Measurements from ENCODE around the gene DIP2C. TPM values are rescaled to one million over a fixed set of nuclear protein-coding genes. Genes with fewer than 3 reads are reported as not detected.
"Not testable (repeated sequence)": the region's sequence is repeated elsewhere in the genome, so short reads cannot be mapped to it uniquely, and the experiment has no call there.

Gene DIP2C
- polyA plus RNA-seq, 3 donors, result 4.4 to 15.1 (median 10.0) TPM

DNA sequence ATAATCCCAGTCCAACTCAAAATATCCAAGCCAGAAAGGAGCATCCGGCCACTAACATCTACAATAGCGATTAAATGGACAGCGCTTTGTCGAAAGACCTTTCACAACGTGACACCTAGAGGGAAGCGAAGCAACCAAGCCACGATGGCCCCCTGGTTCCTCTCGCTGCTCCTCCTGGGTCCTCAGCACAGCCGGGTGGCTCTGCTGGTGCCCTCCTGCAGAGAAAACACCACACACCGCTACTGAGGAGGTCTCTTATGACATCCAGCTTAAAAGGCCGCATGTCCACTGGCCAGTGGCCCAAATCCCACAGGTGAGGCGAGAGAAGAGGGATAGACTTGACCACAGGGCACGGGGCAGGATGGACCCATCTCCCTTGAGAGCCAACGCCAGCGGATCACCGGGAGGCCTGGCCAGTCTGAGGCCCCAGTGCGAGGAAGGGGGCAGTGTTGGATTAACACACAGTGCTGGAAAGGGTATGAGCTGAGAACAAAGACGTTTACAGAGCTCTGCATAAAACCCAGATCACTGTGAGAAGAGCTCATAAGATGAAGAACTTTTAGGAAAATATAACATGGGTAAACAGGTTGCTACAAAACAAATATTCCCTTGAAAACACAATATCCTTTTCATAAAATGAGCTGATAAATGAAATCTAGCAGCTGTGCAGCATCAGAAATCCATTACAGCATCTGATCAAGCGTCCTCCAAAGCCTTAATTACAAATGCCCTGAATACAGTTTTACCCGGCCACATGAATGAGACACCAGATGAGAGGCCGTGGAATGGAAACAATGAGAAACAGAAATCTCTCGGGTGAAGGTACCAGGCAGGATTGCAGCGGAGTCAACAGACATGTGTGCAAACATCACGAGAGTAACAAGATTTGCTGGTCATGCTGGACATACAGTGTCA, 236.7 kb downstream of the DIP2C start:
- H3K27ac ChIP-seq (ENCODE audit: low read depth, low read length), result no peak overlapping the region
- WGBS, 3 donors, result 87 to 93% (median 89%) methylated on average over 24 of the region's 24 CpGs

DNA sequence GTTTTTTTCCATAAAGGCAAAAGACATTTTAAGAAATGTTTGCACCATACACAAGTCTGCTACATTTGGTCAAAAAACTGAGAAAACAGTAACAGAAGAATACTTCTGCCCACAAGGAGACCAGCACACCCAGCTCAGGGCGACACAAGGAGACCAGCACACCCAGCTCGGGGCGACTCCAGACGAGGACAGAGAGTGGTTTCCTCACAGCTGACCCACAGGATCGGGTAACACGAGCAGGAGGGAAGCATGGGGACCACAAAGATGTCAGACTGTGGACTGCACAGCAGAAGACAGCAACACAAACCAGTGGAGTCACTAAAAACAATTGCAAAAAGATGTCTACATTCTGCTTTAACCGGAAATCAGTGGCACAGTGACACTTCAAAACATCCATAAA, 237.6 kb downstream of the DIP2C start:
- H3K27ac ChIP-seq (ENCODE audit: low read depth, low read length), result no peak overlapping the region
- 77 to 87% (median 84%) methylated on average over 7 of the region's 7 CpGs for WGBS, 3 donors

DNA sequence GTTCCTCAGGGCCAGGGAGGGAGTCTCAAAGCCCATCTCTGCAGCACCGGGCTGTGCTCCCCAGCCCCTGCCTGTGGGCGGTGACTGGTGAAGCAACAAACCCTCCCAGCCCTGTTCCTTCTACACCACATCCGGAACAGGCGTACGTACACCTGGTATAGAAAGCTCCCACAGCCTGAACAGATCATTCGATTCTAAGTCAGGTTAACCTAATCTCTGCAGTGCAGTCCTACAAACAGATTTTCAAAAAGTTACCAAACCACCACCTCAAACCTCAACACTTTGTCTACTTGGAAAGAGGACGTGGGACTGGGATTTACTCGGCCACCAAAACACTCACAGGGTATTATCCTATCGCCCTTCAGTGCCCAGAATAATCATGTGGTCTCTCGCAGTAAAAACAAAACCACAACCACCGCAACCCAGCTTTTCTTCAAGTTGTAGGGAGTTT, 238.4 kb downstream of the DIP2C start:
- 60 to 84% (median 64%) methylated on average over 11 of the region's 11 CpGs for WGBS, 3 donors
- no peak overlapping the region for H3K27ac ChIP-seq (ENCODE audit: low read depth, low read length)

DNA sequence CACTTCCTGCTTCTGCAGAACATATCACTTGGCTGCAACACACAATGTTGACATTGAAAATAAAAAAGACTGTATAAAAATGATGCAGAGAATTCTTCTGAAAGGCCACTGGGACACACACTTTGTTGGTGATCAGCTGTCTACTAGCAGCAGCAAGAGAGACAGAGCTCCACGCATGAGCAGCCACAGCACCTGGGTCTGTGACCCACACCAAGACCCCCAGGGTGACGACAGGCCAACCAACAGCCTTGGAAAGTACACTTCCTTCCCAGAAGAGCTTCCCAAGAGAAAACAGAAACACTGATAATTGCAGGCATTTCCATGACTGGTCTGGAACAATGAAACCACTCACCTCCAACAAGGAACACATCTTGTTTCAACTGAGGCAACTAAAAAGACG, 239.0 kb downstream of the DIP2C start:
- WGBS, 3 donors, result 47 to 77% (median 62%) methylated on average over 3 of the region's 3 CpGs
- no peak overlapping the region for H3K27ac ChIP-seq (ENCODE audit: low read depth, low read length)

DNA sequence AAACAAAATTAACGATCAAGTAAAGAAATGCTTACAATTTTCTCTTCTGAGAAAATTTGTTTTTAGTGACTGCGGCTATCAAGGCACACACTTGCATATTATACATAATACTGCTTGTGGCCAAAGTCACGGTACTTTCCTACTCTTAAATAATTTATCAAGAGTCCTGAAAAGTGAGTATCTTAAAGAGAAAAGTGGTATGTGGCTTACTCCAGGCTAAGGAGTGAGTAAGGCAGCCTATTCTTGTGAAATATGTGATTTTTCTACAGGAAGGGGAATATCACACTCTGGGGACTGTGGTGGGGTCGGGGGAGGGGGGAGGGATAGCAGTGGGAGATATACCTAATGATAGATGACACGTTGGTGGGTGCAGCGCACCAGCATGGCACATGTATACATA, 240.1 kb downstream of the DIP2C start:
- WGBS, 3 donors, result 75 to 86% (median 81%) methylated on average over 4 of the region's 6 CpGs
- not testable (repeated sequence) for H3K27ac ChIP-seq (ENCODE audit: low read depth, low read length)

DNA sequence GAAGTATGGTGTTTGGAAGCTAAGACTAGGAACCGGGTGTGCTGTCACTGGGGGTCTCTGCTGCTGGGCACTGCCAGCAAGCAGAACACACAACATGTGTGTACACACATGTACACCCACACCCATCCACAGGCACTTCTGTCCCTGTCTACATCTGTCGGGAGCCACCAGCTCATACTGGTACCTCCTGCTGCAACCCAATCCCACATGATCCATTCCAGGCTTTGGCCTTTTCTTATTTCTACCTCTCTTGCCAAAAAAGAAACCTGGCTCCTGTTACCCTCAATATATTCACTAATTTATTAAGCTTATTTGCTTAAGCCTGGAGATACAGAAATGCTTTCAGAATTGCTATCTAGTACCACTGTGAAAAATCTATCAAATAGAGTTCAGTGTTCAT, 246.0 kb downstream of the DIP2C start:
- no peak overlapping the region for H3K27ac ChIP-seq (ENCODE audit: low read depth, low read length)
- 87 to 92% (median 92%) methylated on average over 2 of the region's 2 CpGs for WGBS, 3 donors

DNA sequence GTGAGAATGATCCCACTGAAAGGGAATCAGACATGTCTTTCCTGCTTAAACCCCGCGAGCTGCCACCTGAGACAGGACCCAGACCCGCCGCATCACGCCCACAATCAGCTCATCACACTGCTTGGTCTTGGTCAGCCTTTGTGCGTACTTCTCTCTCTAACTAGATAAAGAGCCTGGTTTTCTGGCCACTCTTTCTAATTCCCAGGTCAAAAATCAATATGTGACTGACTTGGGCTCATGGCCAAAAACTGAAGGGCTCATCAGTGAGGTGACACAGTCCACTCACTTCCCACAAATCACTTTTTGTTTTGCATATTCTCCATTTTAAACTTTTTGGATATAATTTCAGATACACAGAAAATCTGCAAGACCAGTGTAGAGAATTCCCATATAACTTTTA, 247.3 kb downstream of the DIP2C start:
- H3K27ac ChIP-seq (ENCODE audit: low read depth, low read length), result no peak overlapping the region
- 80 to 100% (median 99%) methylated on average over 6 of the region's 6 CpGs for WGBS, 3 donors

DNA sequence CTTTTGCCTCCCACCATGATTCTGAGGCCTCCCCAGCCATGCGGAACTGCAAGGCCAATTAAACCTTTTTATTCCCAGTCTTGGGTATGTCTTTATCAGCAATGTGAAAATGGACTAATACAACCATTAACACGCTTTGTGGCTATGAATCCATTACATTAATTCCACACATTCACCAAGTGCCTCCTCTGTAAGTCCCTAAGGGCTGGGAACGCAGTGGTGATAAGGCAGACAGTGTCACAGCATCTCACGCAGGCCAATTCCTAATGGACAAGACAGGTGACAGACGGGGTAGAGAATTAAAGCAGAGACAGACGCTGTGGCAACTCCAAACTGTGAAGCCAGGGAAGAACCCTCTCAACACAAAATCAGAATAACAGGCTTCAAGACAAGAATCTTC, 247.8 kb downstream of the DIP2C start:
- WGBS, 3 donors, result 93 to 96% (median 93%) methylated on average over 6 of the region's 6 CpGs
- no peak overlapping the region for H3K27ac ChIP-seq (ENCODE audit: low read depth, low read length)

DNA sequence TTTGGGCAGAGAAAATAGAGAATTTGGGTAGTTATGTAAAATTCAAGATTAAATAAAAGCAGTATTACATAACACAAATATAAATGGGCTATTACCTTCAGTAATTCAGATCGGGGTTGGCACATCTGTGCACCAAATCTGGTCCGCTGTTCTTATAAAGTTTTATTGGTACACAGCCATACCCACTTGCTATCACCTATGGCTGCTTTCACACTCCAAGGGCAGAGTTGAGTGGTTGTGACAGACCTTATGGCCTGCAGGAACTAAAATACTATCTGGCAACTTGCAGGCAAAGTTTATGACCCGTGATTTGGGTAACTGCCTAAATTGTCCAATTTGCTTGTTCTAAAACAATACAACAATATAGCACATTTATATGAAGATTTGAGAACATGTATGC, 249.3 kb downstream of the DIP2C start:
- no peak overlapping the region for H3K27ac ChIP-seq (ENCODE audit: low read depth, low read length)
- WGBS, 3 donors, result 90 to 96% (median 91%) methylated on average over 3 of the region's 3 CpGs

DNA sequence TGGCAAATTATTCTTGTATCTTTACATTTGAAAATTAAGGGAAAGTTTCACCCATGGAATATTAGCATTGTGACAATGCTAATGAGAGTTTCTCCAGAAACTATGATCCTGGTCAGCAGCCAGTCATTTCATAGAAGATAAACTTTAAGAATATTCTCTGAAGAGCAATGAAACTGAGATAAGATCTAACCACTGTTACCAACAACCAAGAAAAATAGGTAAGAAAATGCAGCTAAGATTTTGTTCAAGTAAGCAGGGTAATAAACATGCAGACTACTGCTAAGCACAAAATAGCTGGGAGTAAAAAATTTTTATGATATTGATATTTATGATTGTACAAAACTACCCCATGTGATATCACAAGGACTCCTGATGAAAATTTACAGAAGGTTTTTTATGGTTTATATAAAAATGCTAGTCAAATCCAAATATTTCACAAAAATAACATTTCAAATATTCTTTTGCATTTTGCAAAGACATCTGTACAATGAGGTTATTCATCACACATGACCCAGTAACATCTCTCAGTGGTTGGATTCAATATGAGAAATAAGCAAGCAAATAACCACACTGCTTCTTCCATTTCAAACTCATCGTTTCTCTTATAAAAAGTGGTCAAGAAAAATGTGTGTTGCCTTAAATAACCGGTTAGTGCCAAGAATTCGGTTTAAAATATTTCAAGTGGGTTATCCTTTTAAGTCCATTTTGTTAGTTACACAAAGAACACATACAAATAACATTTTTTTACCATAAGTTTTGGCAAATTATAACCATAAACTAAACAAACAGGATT, 251.6 kb downstream of the DIP2C start:
- no peak overlapping the region for H3K27ac ChIP-seq (ENCODE audit: low read depth, low read length)
- 82 to 90% (median 83%) methylated on average over 3 of the region's 3 CpGs for WGBS, 3 donors

DNA sequence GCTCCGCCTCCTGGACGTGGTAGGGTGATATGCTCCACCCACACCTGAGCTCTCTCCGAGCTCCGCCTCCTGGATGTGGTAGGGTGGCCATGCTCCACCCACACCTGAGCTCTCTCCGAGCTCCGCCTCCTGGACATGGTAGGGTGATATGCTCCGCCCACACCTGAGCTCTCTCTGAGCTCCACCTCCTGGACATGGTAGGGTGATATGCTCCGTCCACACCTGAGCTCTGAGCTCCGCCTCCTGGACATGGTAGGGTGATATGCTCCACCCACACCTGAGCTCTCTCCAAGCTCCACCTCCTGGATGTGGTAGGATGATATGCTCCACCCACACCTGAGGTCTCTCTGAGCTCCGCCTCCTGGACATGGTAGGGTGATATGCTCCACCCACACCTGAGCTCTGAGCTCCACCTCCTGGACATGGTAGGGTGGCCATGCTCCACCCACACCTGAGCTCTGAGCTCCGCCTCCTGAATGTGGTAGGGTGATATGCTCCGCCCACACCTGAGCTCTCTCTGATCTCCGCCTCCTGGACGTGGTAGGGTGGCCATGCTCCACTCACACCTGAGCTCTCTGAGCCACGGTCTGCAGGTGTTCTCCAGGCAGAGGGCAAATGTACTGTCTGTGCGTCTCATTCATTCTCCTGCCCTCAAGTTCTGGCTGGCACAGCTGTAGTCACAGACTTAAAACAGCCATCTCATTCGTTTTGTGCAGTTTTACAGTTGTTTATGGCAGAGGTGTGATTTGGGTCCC, 252.4 kb downstream of the DIP2C start:
- 90 to 93% (median 91%) methylated on average over 15 to 17 of the region's 17 CpGs for WGBS, 3 donors
- H3K27ac ChIP-seq (ENCODE audit: low read depth, low read length), result no peak overlapping the region

DNA sequence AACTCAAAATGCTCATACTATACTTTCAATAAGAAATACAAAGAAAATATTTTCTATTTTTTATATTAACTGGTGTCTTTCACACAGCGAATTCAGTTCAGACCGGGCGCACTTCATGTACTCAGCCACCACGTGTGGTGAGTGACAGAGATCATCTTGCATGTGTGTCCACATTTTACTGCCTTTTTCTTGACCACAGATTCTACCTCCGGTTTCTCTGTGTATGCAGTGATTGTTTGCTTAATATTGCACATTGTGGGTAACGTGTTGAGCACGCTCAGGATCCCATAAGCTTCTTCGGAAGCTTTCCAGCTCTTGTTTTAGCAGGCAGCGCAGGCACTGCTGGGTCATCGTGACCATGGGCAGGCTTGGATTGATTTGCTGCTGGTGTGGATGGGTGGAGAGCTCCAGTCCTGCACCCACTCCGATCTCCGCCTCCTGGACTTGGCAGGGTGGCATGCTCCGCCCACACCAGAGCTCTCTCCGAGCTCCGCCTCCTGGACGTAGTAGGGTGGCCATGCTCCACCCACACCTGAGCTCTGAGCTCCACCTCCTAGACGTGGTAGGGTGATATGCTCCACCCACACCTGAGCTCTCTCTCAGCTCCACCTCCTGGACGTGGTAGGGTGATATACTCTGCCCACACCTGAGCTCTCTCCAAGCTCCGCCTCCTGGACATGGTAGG, 253.3 kb downstream of the DIP2C start:
- H3K27ac ChIP-seq (ENCODE audit: low read depth, low read length), result no peak overlapping the region
- WGBS, 3 donors, result 92 to 97% (median 93%) methylated on average over 19 of the region's 19 CpGs

DNA sequence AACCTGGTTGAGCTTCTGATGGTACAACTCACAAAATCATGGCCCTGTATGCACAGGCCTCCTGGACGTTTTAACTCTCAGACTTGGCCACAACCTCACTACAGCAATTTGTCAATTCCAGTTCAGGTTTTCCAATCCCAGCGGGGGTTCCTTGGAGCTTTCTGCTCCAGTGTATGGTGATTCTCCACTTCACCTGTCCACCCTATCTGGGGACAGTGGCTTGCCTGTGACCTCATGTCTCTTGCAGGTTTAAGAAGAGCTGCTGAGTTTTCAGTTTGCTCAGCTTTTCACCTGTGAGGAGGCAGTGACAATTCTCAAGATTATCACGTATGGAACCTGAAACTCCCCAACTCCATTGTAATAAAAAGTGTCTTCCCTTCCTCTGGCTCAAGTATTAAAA, 254.1 kb downstream of the DIP2C start:
- 73 to 93% (median 87%) methylated on average over 3 of the region's 3 CpGs for WGBS, 3 donors
- H3K27ac ChIP-seq (ENCODE audit: low read depth, low read length), result no peak overlapping the region

DNA sequence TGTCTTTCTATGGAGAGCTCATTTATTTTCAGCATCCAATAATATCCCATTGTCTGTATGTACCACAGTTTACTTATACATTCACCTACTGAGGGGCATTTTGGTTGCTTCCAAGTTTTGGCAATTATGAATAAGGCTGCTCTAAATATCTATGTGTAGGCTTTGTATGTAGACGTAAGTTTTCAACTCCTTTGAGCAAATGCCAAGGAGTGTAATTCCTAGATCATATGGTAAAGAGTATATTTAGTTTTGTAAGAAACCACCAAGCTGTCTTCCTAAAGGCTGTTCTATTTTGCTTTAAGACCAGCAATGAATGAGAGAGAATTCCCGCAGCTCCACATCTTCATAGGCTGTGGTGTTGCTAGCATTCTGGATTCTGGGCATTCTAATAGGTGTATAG, 259.8 kb downstream of the DIP2C start:
- H3K27ac ChIP-seq (ENCODE audit: low read depth, low read length), result no peak overlapping the region
- WGBS, 3 donors, result 72 to 94% (median 89%) methylated on average over 2 of the region's 2 CpGs

DNA sequence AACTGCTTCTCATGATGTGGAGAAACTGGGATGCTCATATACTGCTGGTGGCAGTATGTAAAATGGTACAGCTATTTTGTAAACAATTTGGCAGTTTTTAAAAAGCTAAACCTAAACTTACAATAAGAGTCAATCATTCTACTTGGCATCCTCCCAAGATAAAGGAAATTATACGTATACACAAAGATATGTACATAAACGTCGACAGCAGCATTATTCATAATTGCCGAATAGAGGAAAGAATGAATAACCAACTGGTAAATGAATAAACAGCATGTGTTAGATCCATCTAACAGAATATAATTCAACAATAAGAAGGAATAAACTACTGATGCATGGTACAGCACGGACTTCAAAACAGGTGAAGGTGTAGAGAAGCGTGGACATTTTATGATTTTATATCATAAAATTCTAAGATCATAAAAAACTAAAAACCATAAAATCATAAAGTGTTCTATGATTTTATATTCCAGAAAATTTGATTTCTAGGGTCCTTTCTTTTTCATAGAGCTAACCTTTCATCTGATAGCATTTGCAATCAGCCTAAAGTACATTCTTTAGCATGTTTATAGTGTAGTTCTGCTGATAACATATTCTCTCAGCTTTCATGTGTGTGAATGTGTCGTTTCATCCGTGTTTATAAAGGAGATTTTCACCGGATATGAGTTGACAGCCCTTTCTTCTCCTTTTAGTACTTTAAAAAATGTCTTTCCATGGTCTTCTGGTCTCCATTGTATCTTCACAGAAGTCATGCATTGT, 261.5 kb downstream of the DIP2C start:
- no peak overlapping the region for H3K27ac ChIP-seq (ENCODE audit: low read depth, low read length)
- 68 to 83% (median 81%) methylated on average over 9 of the region's 9 CpGs for WGBS, 3 donors

DNA sequence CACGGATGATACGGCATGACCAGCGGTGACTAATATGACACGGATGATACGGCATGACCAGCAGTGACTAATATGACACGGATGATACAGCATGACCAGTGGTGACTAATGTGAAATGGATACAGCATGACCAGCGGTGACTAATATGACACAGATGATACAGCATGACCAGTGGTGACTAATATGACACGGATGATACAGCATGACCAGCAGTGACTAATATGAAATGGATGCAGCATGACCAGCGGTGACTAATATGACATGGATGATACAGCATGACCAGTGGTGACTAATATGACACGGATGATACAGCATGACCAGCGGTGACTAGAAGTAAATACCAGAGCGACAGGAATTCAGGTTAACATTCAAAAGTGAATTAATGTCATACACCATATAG, 264.1 kb downstream of the DIP2C start:
- WGBS, 3 donors, result 96 to 99% (median 98%) methylated on average over 12 of the region's 12 CpGs
- not testable (repeated sequence) for H3K27ac ChIP-seq (ENCODE audit: low read depth, low read length)

DNA sequence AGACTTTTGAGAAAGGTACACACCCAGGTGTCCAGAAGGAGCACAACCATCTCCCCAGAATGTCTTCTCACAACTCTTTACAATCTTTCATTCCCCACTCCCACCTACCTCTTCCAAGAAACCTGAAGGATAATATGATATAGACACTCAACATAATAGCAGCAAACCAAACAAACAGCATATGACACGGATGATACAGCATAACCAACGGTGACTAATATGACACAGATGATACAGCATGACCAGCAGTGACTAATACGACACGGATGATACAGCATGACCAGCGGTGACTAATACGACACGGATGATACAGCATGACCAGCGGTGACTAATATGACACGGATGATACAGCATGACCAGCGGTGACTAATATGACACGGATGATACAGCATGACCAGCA, 264.7 kb downstream of the DIP2C start:
- H3K27ac ChIP-seq (ENCODE audit: low read depth, low read length), result not testable (repeated sequence)
- WGBS, 3 donors, result 93 to 95% (median 94%) methylated on average over 8 to 10 of the region's 11 CpGs

DNA sequence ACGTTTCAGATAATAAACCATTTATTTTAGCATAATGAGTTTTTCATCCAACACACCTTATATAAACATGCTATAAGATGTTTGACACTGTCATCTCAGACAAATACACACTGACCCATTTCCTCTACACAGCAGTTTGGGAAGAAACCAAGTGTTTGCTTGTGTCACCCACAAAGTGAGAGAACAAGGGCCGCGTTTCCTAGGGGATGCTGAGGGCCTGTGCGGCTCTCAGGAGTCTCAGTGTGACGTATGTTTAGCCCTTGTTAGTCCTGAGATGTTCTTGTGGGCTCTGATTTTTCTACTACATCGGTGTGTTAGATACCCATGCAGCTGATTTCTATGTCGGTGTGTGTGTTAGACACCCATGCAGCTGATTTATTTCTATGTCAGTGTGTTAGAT, 266.3 kb downstream of the DIP2C start:
- 89 to 93% (median 91%) methylated on average over 7 of the region's 7 CpGs for WGBS, 3 donors
- no peak overlapping the region for H3K27ac ChIP-seq (ENCODE audit: low read depth, low read length)

Measured in adipose tissue (tissue), 3 donors.